K562 (cell line): ENCODE data around the gene TRIM43. TPM values are rescaled to one million over a fixed set of nuclear protein-coding genes. Genes with fewer than 3 reads are reported as not detected.

Source experiments
- CBFB ChIP-seq: sonication (generic); formaldehyde crosslinking; IDR thresholded peaks from 2 replicates; pipeline ENCODE4 v1.4.0; 2020; ENCODE audit warnings: mild to moderate bottlenecking, missing genetic modification reagents
- IFI16 ChIP-seq: fragments of 250-450 bp; sonication (Bioruptor Pico); IDR thresholded peaks from 2 replicates; pipeline ENCODE4 v2.1.2; 2022; ENCODE audit warnings: mild to moderate bottlenecking, inconsistent platforms
- JUND ChIP-seq, 2 experiments: IDR thresholded peaks; 2 replicates in 1 of 2; 3 replicates in 1 of 2; pipeline ENCODE4 v1.6.1; 2011; ENCODE audit warnings: borderline replicate concordance in 2 of 2, low read depth in 2 of 2, low read length in 2 of 2, improper control_type of control experiment in 1 of 2, missing biosample characterization in 1 of 2, missing genetic modification characterization in 1 of 2, missing genetic modification reagents in 1 of 2
- NCOR1 ChIP-seq: fragments of 450-650 bp; IDR thresholded peaks from 2 replicates; pipeline ENCODE4 v1.6.1; 2016; ENCODE audit warnings: mild to moderate bottlenecking, moderate library complexity
- RAD21 ChIP-seq, 2 experiments: fragments of 250-450 bp in 1 of 2; fragments of 450-650 bp in 1 of 2; sonication (Bioruptor Pico) in 1 of 2; formaldehyde crosslinking in 1 of 2; IDR thresholded peaks in 1 of 2; conservative IDR thresholded peaks in 1 of 2; 2 replicates each; pipeline versions ENCODE4 v1.4.0 to v1.8.0; 2020 to 2022; ENCODE audit warnings: mild to moderate bottlenecking in 2 of 2, moderate library complexity in 1 of 2
- polyA plus RNA-seq, 8 experiments: library from polyadenylated mRNA; depleted of rRNA in 4 of 8; stranded (reverse) in 5 of 8; unstranded in 3 of 8; fragments of >200 nt; fragmentation: Nextera tagmentation in 2 of 8; fragmentation: Illumina TruSeq in 1 of 8; extraction: Ambion mirVana in 2 of 8; extraction: Trizol in 1 of 8; gene quantifications; 2 replicates each; pipeline versions ENCODE4 v1.2.1 to v1.2.3, GENCODE V29; 2011 to 2014; ENCODE audit warnings: inconsistent platforms in 1 of 8, missing spikeins in 1 of 8
- total RNA-seq, 7 experiments: library from RNA; depleted of rRNA in 6 of 7; stranded (reverse); fragments of >200 nt in 6 of 7; fragmentation: Illumina TruSeq in 2 of 7; extraction: Trizol in 2 of 7; gene quantifications; 2 replicates each; pipeline versions ENCODE4 v1.2.1 to v1.2.3, GENCODE V29; 2011 to 2021; ENCODE audit warnings: low replicate concordance in 1 of 7
- TF ChIP-seq, protein P1 (sequence below): fragments of 200-600 bp; sonication (generic); IDR thresholded peaks from one replicate; pipeline ENCODE4 v1.6.1; 2012; ENCODE audit warnings: mild to moderate bottlenecking, low read depth, low read length, inconsistent platforms
- TF ChIP-seq, protein P2 (sequence below): fragments of 450-650 bp; IDR thresholded peaks from 2 replicates; pipeline ENCODE4 v1.6.1; 2016; ENCODE audit warnings: low read depth

TRIM43 gene
- total and polyA plus RNA-seq, 9 of the 15 experiments (the other 6 are each of a cell fraction or from before 2014, with no cell fraction given): not detected

DNA sequence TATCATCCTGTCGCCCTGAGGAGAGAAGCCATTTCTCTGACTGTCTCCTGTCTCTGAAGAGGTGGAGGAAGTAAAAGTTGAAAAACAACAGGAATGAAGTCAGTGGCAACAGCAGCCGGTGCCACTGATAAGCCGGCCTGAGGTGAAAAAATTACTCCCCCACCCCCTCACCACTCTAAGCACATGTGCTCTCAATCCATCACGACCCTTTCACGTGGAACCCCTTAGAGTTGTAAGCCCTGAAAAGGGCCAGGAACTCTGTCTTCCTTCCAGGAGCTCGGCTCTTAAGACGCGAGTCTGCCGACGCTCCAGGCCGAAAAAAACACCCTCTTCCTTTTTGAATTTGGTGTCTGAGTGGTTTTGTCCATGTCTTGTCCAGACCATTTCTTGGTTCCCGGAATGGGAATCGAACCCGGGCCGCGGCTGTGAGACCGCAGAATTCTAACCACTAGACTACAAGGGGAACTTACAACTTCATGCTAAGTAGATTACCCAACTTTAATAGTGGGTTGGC lies 40.7 kb upstream of the TRIM43 start (continued):
- TF ChIP-seq, protein P1, sequence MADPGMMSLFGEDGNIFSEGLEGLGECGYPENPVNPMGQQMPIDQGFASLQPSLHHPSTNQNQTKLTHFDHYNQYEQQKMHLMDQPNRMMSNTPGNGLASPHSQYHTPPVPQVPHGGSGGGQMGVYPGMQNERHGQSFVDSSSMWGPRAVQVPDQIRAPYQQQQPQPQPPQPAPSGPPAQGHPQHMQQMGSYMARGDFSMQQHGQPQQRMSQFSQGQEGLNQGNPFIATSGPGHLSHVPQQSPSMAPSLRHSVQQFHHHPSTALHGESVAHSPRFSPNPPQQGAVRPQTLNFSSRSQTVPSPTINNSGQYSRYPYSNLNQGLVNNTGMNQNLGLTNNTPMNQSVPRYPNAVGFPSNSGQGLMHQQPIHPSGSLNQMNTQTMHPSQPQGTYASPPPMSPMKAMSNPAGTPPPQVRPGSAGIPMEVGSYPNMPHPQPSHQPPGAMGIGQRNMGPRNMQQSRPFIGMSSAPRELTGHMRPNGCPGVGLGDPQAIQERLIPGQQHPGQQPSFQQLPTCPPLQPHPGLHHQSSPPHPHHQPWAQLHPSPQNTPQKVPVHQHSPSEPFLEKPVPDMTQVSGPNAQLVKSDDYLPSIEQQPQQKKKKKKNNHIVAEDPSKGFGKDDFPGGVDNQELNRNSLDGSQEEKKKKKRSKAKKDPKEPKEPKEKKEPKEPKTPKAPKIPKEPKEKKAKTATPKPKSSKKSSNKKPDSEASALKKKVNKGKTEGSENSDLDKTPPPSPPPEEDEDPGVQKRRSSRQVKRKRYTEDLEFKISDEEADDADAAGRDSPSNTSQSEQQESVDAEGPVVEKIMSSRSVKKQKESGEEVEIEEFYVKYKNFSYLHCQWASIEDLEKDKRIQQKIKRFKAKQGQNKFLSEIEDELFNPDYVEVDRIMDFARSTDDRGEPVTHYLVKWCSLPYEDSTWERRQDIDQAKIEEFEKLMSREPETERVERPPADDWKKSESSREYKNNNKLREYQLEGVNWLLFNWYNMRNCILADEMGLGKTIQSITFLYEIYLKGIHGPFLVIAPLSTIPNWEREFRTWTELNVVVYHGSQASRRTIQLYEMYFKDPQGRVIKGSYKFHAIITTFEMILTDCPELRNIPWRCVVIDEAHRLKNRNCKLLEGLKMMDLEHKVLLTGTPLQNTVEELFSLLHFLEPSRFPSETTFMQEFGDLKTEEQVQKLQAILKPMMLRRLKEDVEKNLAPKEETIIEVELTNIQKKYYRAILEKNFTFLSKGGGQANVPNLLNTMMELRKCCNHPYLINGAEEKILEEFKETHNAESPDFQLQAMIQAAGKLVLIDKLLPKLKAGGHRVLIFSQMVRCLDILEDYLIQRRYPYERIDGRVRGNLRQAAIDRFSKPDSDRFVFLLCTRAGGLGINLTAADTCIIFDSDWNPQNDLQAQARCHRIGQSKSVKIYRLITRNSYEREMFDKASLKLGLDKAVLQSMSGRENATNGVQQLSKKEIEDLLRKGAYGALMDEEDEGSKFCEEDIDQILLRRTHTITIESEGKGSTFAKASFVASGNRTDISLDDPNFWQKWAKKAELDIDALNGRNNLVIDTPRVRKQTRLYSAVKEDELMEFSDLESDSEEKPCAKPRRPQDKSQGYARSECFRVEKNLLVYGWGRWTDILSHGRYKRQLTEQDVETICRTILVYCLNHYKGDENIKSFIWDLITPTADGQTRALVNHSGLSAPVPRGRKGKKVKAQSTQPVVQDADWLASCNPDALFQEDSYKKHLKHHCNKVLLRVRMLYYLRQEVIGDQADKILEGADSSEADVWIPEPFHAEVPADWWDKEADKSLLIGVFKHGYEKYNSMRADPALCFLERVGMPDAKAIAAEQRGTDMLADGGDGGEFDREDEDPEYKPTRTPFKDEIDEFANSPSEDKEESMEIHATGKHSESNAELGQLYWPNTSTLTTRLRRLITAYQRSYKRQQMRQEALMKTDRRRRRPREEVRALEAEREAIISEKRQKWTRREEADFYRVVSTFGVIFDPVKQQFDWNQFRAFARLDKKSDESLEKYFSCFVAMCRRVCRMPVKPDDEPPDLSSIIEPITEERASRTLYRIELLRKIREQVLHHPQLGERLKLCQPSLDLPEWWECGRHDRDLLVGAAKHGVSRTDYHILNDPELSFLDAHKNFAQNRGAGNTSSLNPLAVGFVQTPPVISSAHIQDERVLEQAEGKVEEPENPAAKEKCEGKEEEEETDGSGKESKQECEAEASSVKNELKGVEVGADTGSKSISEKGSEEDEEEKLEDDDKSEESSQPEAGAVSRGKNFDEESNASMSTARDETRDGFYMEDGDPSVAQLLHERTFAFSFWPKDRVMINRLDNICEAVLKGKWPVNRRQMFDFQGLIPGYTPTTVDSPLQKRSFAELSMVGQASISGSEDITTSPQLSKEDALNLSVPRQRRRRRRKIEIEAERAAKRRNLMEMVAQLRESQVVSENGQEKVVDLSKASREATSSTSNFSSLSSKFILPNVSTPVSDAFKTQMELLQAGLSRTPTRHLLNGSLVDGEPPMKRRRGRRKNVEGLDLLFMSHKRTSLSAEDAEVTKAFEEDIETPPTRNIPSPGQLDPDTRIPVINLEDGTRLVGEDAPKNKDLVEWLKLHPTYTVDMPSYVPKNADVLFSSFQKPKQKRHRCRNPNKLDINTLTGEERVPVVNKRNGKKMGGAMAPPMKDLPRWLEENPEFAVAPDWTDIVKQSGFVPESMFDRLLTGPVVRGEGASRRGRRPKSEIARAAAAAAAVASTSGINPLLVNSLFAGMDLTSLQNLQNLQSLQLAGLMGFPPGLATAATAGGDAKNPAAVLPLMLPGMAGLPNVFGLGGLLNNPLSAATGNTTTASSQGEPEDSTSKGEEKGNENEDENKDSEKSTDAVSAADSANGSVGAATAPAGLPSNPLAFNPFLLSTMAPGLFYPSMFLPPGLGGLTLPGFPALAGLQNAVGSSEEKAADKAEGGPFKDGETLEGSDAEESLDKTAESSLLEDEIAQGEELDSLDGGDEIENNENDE: no peak
- TF ChIP-seq NCOR1: peak; percentile 42; the same call in 1 of the 2 replicates
- TF ChIP-seq JUND (IDR thresholded peaks at IDR 0.05; ENCODE audit: borderline replicate concordance, low read depth, low read length): peak; percentile 42; the same call in 1 of the 2 replicates
- TF ChIP-seq JUND (tag; IDR thresholded peaks at IDR 0.05; ENCODE audit: borderline replicate concordance, low read depth, low read length): no peak
- no peak for TF ChIP-seq CBFB (CRISPR knock-in tag)
- no peak for TF ChIP-seq IFI16
- TF ChIP-seq, protein P2, sequence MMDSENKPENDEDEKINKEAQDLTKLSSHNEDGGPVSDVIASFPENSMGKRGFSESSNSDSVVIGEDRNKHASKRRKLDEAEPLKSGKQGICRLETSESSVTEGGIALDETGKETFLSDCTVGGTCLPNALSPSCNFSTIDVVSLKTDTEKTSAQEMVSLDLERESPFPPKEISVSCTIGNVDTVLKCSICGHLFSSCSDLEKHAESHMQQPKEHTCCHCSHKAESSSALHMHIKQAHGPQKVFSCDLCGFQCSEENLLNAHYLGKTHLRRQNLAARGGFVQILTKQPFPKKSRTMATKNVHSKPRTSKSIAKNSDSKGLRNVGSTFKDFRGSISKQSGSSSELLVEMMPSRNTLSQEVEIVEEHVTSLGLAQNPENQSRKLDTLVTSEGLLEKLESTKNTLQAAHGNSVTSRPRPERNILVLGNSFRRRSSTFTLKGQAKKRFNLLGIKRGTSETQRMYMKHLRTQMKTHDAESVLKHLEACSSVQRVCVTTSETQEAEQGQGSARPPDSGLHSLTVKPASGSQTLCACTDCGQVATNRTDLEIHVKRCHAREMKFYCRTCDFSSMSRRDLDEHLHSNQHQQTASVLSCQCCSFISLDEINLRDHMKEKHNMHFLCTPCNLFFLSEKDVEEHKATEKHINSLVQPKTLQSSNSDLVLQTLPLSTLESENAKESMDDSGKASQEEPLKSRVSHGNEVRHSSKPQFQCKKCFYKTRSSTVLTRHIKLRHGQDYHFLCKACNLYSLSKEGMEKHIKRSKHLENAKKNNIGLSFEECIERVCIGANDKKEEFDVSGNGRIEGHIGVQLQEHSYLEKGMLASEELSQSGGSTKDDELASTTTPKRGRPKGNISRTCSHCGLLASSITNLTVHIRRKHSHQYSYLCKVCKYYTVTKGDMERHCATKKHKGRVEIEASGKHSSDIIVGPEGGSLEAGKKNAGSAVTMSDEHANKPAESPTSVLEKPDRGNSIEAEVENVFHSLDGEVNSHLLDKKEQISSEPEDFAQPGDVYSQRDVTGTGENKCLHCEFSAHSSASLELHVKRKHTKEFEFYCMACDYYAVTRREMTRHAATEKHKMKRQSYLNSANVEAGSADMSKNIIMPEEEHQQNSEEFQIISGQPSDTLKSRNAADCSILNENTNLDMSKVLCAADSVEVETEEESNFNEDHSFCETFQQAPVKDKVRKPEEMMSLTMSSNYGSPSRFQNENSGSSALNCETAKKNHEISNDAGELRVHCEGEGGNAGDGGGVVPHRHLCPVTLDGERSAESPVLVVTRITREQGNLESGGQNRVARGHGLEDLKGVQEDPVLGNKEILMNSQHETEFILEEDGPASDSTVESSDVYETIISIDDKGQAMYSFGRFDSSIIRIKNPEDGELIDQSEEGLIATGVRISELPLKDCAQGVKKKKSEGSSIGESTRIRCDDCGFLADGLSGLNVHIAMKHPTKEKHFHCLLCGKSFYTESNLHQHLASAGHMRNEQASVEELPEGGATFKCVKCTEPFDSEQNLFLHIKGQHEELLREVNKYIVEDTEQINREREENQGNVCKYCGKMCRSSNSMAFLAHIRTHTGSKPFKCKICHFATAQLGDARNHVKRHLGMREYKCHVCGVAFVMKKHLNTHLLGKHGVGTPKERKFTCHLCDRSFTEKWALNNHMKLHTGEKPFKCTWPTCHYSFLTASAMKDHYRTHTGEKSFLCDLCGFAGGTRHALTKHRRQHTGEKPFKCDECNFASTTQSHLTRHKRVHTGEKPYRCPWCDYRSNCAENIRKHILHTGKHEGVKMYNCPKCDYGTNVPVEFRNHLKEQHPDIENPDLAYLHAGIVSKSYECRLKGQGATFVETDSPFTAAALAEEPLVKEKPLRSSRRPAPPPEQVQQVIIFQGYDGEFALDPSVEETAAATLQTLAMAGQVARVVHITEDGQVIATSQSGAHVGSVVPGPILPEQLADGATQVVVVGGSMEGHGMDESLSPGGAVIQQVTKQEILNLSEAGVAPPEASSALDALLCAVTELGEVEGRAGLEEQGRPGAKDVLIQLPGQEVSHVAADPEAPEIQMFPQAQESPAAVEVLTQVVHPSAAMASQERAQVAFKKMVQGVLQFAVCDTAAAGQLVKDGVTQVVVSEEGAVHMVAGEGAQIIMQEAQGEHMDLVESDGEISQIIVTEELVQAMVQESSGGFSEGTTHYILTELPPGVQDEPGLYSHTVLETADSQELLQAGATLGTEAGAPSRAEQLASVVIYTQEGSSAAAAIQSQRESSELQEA: peak; percentile 48
- TF ChIP-seq RAD21 (CRISPR knock-in tag; conservative IDR thresholded peaks at IDR 0.05 in 1 of 2, IDR thresholded peaks at IDR 0.05 in 1 of 2): no peak
